HS-27A (cell line): ENCODE measurements around the gene IGFL2.
"Not testable (repeated sequence)": the region's sequence is repeated elsewhere in the genome, so short reads cannot be mapped to it uniquely, and the experiment has no call there.

Source experiments
- DNase-seq: peaks from one replicate; pipeline ENCODE4 v3.0.0-alpha.2; 2012; ENCODE audit warnings: low read depth, missing footprints

The IGFL2 gene

GRCh38 chr19:46189971-46190888 lies 42.2 kb downstream of the IGFL2 start:
- DNase-seq = no peak

DNA sequence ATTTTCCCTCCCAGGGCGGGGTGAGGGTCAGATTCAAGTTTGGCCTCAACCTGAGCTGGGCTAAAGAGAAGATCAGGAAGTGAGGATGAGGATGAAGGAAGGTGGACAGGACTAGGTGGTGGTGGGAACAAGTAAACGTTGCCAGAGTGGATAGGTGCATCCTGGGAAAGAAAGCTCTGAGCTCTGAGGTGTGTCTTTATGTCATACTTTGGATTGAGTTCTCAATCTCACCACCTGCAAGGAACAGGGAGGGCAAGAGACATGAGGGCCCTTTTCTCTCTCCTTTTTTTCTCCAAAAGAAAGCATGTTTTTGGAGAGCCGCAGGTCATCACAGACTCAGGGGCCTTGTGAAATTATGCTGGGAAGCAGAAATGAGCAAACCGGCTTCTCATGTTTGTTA lies 43.3 kb downstream of the IGFL2 start:
- no peak for DNase-seq

- no peak for DNase-seq
Measured at GRCh38 chr19:46191972-46192371, 43.9 kb downstream of the IGFL2 start.

GRCh38 chr19:46192626-46192991 lies 44.6 kb downstream of the IGFL2 start:
- not testable (repeated sequence) for DNase-seq

GRCh38 chr19:46192992-46193650 lies 45.1 kb downstream of the IGFL2 start:
- no peak for DNase-seq

DNA sequence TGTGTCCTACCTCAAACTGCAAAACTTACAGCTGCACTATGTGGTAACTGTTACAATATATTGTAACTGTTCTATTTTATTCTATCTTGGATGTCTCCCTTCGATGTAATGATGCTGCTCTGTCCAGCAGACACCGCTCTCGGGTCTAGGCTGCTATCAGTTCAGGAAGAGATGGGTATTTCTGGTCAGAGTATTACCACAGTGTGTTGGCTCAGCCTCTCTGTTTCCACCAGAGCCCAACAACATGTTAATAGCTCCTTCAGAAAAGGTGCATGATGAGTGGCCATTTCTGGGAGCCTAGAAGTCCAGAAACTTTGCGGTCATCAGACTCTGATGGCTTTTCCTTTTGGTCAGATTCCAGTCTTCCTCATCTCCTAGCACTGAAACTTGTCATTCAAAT lies 45.6 kb downstream of the IGFL2 start:
- DNase-seq = no peak

GRCh38 chr19:46195104-46195503 lies 47.1 kb downstream of the IGFL2 start:
- no peak for DNase-seq

GRCh38 chr19:46195919-46196318 lies 47.9 kb downstream of the IGFL2 start:
- not testable (repeated sequence) for DNase-seq

DNA sequence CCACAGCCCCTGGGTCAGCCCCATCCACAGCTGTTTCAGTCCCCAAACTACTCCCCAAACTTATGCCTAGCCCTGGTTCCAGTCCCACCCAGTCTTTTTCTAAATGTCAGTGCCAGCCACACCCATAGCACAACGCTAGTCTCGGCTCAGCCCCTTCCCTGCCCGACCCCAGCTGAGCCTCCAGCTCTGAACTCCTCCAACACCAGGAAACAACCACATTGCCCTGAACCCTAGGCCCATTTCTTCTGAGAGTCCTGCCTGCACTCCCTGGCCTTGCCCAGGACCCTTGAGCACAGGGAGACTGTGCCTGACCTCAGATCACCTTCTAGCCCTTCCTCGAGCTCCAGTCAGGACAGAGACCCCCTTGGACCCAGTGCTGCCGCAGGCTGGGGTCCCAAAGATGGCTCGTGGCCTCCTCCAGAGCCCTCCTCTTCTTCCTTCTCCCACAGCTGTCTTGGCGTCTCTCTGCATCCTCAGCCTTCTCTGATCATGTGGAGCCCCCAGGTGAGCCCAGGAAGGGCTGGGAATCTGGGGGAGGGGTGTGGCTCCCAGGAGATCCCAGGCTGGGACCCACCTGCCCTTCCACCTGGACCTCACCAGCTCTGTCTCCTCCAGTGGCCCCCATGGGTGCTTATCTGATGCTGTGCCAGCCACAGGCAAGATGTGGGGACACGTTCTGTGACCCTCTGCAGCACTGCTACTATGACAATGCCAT lies 48.5 kb downstream of the IGFL2 start:
- no peak for DNase-seq

DNA sequence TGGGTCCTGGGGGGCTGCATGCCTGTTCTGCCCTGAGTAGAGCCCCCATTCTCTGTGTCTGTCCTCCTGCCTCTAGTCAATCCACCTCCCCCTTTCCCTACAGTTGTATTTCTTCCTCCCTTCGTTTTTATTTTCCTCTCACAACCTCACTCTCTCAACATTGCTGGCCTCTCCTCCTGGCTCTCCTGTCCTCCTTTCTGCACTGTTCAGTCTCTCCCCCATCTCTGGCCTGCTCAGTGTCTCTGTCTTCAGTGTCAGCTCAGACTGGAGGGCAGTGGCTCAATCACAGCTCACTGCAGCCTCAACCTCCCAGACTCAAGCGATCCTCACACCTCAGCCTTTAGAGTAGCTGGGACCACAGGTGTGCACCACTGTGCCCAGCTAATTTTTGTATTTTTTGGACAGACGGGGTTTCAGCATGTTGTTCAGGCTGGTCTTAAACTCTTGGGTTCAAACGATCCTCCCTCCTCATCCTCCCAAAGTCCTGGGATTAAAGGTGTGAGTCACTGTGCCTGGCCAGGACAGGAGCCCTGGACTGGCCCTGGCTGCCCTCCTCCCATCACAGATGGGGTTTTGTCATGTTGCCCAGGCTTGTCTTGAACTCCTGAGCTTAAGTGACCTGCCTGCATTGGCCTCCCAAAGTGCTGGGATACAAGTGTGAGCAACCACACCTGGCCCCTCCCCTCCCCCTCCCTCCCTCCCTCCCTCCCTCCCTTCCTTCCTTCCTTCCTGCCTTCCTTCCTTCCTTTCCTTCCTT lies 49.5 kb downstream of the IGFL2 start:
- DNase-seq = no peak

- no peak for DNase-seq
Measured at GRCh38 chr19:46198756-46199155, 50.7 kb downstream of the IGFL2 start.

DNA sequence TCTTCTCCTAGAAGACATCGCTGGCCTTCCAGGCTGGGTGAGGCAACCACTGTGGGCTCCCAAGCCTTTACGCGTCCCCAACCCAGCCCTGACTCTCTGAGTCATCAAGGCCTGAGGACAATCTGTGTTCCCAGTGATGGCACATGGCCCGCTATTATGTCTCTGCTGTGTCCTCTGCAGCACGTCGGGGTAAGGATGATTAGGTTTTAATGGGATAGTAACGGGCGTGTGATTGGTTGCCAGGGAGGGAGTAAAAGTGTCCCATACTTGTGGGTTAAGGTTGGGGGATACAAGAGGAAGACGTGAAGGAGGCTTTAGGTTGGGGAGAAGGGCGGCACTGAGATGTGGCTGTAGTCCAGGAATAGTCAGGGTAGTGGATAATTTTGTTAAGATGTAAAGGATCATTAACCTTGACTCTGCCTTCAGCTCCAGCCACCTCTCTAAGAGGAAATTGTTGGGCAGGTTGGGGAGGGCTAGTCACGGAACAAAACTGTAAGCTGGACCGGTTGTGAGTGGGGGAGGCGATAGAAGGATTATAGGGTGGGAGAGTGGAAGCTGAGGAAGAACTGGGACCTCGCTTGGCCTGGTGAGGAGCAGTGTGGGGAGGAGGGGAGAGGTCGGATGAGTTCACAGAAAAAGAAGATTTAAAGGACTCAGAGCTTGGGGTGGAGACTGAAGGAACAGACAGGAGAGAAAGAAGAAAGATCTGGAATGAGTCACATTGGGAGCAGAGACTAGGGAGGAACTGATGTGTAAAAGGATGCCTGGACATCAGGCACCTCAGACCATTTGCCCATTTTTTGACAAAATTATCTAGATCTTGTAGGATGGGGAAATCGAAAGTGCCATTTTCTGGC lies 53.6 kb downstream of the IGFL2 start:
- no peak for DNase-seq

DNA sequence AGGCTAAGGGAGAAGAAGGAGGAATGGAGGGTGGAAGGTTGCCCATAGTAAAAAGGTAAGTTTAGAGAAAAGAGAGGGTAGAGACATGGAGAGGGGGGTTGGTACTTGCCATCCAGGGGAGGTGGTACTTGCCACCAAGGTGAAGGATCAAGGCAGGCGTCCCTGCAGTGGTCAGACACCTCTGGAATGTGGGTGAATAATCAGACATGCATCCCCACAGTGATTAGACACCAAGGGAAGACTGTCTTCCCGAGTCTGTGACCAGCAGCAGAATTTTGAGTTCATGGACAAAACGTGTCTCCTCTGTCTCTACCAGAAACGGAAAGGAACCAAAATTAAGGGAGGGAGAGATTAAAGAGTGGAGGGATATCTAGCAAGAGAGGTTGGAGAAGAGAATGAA lies 54.4 kb downstream of the IGFL2 start:
- DNase-seq = no peak

DNA sequence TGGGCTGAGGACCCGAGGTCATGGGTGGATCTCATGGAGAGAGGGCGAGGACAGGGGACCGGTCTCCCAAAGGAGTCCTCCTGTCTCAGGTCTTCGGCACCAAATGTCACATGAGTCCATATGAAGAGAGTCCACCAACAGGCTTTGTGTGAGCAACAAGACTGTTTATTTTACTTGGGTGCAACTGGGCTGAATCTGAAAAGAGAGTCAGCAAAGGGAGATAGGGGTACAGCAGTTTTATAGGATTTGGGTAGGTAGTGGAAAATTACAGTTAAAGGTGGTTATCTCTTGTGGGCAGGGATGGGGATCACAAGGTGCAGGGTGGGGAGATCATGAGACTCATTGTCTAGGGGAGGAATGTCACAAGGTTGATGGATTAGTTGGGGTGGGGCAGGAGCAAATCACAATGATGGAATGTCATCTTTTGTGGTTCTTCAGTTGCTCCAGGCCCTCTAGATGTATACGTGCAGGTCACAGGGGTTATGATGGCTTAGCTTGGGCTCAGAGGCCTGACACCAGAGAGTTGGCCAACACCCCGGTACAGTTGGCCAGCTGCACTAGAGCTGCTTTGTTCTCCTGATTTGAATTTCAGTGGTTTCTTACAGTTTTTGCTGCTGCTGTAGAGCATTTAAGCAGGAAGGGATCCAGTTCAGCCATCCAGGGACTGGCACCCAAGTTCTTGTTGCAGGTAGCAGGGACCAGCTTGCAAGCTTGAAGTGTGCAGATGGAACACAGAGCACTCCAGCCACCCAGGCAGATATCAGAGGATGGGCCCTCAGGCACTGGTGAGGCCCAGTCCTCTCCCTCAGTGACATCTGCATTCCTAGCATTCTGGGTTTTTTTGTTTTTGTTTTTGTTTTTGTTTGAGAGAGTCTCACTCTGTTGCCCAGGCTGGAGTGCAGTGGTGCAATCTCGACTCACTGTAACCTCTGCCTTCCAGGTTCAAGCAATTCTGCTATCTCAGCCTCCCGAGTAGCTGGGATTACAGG lies 55.1 kb downstream of the IGFL2 start:
- DNase-seq = no peak

- no peak for DNase-seq
Measured at GRCh38 chr19:46204008-46204407, 56.0 kb downstream of the IGFL2 start.

- DNase-seq = no peak
Measured at GRCh38 chr19:46205183-46205984, 57.3 kb downstream of the IGFL2 start.

DNA sequence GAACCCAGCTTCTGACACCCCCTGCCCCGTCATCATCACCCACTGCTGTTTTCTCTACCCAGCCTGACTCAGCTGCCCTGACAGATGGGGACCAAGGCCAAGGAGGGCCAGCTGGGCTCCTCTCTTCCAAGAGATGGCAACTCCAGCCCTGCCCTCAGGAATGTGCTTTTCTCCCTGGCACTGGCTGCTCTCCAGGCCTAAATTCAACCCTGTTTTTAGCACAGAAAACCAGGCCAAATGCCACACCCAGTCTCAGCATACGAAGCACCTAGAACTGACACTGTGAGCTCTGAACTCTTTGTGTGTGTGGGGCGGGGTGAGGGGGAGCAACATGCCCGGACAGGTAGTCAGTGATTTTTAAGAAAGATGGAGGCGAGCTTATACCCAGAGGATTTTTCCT lies 58.1 kb downstream of the IGFL2 start:
- DNase-seq = no peak

GRCh38 chr19:46206682-46207081 lies 58.6 kb downstream of the IGFL2 start:
- no peak for DNase-seq

DNA sequence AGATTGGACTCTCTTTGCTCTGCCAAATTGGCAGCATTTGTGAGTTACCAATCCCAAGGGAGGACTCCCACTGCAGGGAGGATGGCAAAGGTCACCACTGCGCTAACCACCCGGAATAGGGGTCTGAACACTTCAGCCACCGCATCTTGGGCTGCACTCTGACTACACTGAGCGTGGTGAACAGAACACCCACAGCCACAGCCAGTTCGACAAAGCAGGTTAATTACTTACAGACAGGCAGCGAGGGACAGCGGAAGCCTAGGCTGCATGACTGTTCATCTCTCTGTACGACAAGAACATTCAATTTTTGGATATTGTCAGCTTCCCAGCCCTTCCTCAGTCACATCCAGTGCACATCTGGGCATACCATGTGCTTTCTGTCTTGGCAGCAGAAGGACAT lies 59.8 kb downstream of the IGFL2 start:
- not testable (repeated sequence) for DNase-seq
